Hepatocyte (in vitro differentiated cells): ENCODE measurements around the gene DMD. TPM values are rescaled to one million over a fixed set of nuclear protein-coding genes. Genes with fewer than 3 reads are reported as not detected.
A peak's percentile ranks its signal among the peaks of the same experiment; 100 is the strongest.

Experiments
- DNase-seq: peaks from one replicate; pipeline ENCODE4 v3.0.0-alpha.2; 2016; ENCODE audit warnings: low spot score
- H2AFZ ChIP-seq: fragments of 200-600 bp; sonication (generic); 2 replicates; pipeline ENCODE4 v1.6.0; 2016; ENCODE audit warnings: antibody characterized with exemption, mild to moderate bottlenecking
- H3K27ac ChIP-seq: fragments of 200-600 bp; sonication (generic); 2 replicates; pipeline ENCODE4 v1.5.1; 2016; ENCODE audit warnings: mild to moderate bottlenecking
- H3K27me3 ChIP-seq: fragments of 200-600 bp; sonication (generic); 2 replicates; pipeline ENCODE4 v1.6.1; 2016
- H3K36me3 ChIP-seq: fragments of 200-600 bp; sonication (generic); replicated peaks from 2 replicates; pipeline ENCODE4 v1.5.1; 2016; ENCODE audit warnings: low read depth; ENCODE audit not compliant: insufficient read depth
- H3K4me1 ChIP-seq: fragments of 200-600 bp; sonication (generic); 2 replicates; pipeline ENCODE4 v1.5.1; 2016; ENCODE audit warnings: mild to moderate bottlenecking, moderate library complexity; ENCODE audit not compliant: insufficient read depth
- H3K4me2 ChIP-seq: fragments of 200-600 bp; sonication (generic); 2 replicates; pipeline ENCODE4 v1.6.0; 2016
- H3K4me3 ChIP-seq: fragments of 200-600 bp; sonication (generic); 2 replicates; pipeline ENCODE4 v1.5.1; 2016; ENCODE audit warnings: mild to moderate bottlenecking
- H3K79me2 ChIP-seq: fragments of 200-600 bp; sonication (generic); 2 replicates; pipeline ENCODE4 v1.6.0; 2017; ENCODE audit warnings: mild to moderate bottlenecking
- H3K9me2 ChIP-seq: fragments of 200-600 bp; sonication (generic); replicated peaks from 2 replicates; pipeline ENCODE4 v1.6.0; 2017; ENCODE audit warnings: mild to moderate bottlenecking; ENCODE audit not compliant: insufficient read depth
- H3K9me3 ChIP-seq: fragments of 200-600 bp; sonication (generic); 2 replicates; pipeline ENCODE4 v1.5.1; 2016; ENCODE audit warnings: low read depth, mild to moderate bottlenecking
- H4K20me1 ChIP-seq: fragments of 200-600 bp; sonication (generic); 2 replicates; pipeline ENCODE4 v1.6.0; 2016; ENCODE audit warnings: mild to moderate bottlenecking; ENCODE audit not compliant: insufficient read depth, poor library complexity, severe bottlenecking
- EZH2 ChIP-seq: fragments of 200-600 bp; sonication (generic); IDR thresholded peaks from 2 replicates; pipeline ENCODE4 v1.6.1; 2016; ENCODE audit warnings: antibody characterized with exemption, mild to moderate bottlenecking, borderline replicate concordance
- EZH2phosphoT487 ChIP-seq: fragments of 200-600 bp; sonication (generic); IDR thresholded peaks from one replicate; pipeline ENCODE4 v1.6.1; 2018; ENCODE audit warnings: antibody characterized with exemption, mild to moderate bottlenecking, low read depth, moderate library complexity; ENCODE audit not compliant: unreplicated experiment, severe bottlenecking
- WGBS: methylation state at CpG from one replicate; pipeline ENCODE4 v1.1.6; 2016; ENCODE audit warnings: low lambda C conversion rate; ENCODE audit errors: missing lambda C conversion rate; 5-methylcytosine and 5-hydroxymethylcytosine counted together
- polyA plus RNA-seq: library from polyadenylated mRNA; unstranded; fragments of >200 nt; fragmentation: Nextera tagmentation; extraction: Ambion mirVana; gene quantifications from 2 replicates; pipeline ENCODE4 v1.2.1, GENCODE V29; 2016
- total RNA-seq: library from RNA; depleted of rRNA; stranded (reverse); fragments of >200 nt; gene quantifications from 2 replicates; pipeline ENCODE4 v1.2.3, GENCODE V29; 2014
- TF ChIP-seq, protein P1 (sequence below): fragments of 200-600 bp; sonication (generic); IDR thresholded peaks from 2 replicates; pipeline ENCODE4 v1.5.1; 2016; ENCODE audit warnings: antibody characterized with exemption, mild to moderate bottlenecking; ENCODE audit not compliant: poor library complexity

Gene DMD
- total and polyA plus RNA-seq, 2 experiments from 2014 or later = 14.2 to 27.8 TPM

- WGBS = 55% methylated on average over 2 of the region's 2 CpGs
- no peak for DNase-seq
- no peaks in the 10 kb centered on the region for H3K79me2 ChIP-seq
- no peaks in the 10 kb centered on the region for H3K9me2 ChIP-seq
- H2AFZ ChIP-seq = no peak overlapping the region
- H3K36me3 ChIP-seq = no peaks in the 10 kb centered on the region
- H3K4me2 ChIP-seq = no peak overlapping the region
- no peaks in the 10 kb centered on the region for H3K27me3 ChIP-seq
- no peaks in the 10 kb centered on the region for H3K4me1 ChIP-seq
- H3K4me3 ChIP-seq = no peak overlapping the region
- H4K20me1 ChIP-seq = no peaks in the 10 kb centered on the region
- TF ChIP-seq, protein P1, sequence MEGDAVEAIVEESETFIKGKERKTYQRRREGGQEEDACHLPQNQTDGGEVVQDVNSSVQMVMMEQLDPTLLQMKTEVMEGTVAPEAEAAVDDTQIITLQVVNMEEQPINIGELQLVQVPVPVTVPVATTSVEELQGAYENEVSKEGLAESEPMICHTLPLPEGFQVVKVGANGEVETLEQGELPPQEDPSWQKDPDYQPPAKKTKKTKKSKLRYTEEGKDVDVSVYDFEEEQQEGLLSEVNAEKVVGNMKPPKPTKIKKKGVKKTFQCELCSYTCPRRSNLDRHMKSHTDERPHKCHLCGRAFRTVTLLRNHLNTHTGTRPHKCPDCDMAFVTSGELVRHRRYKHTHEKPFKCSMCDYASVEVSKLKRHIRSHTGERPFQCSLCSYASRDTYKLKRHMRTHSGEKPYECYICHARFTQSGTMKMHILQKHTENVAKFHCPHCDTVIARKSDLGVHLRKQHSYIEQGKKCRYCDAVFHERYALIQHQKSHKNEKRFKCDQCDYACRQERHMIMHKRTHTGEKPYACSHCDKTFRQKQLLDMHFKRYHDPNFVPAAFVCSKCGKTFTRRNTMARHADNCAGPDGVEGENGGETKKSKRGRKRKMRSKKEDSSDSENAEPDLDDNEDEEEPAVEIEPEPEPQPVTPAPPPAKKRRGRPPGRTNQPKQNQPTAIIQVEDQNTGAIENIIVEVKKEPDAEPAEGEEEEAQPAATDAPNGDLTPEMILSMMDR = no peak
- TF ChIP-seq EZH2phosphoT487 (no peak), EZH2 (no peak)
- H3K9me3 ChIP-seq = no peaks in the 10 kb centered on the region
- H3K27ac ChIP-seq = no peak overlapping the region
These were observed 1500.2 kb downstream of the DMD start for GRCh38 chrX:31711166-31711565.

- H2AFZ ChIP-seq = no peak overlapping the region
- TF ChIP-seq EZH2phosphoT487 = no peak
- no peak for TF ChIP-seq EZH2
- TF ChIP-seq, protein P1 = no peak
These were observed 1503.2 kb downstream of the DMD start for GRCh38 chrX:31708116-31708515.

GRCh38 chrX:31706466-31706865 lies 1504.9 kb downstream of the DMD start:
- Histone ChIP-seq H3K4me3 (no peak overlapping the region), H3K4me2 (no peak overlapping the region), H3K9me3 (no peaks in the 10 kb centered on the region), H3K27me3 (no peaks in the 10 kb centered on the region), H4K20me1 (no peaks in the 10 kb centered on the region), H3K36me3 (no peaks in the 10 kb centered on the region), H3K79me2 (no peaks in the 10 kb centered on the region), H2AFZ (no peak overlapping the region), H3K4me1 (no peaks in the 10 kb centered on the region), H3K9me2 (no peaks in the 10 kb centered on the region), H3K27ac (no peak overlapping the region)
- DNase-seq = peak; percentile 4
- TF ChIP-seq, protein P1 = no peak
- TF ChIP-seq EZH2phosphoT487 (no peak), EZH2 (no peak)
- WGBS = 78% methylated on average over 4 of the region's 4 CpGs

More at GRCh38 chrX:31708116-31708515, 1503.2 kb downstream of the DMD start:
- Histone ChIP-seq H3K4me1 (no peaks in the 10 kb centered on the region), H3K27me3 (no peaks in the 10 kb centered on the region), H3K27ac (no peak overlapping the region), H3K4me3 (no peak overlapping the region), H3K36me3 (no peaks in the 10 kb centered on the region), H3K4me2 (no peak overlapping the region), H4K20me1 (no peaks in the 10 kb centered on the region), H3K9me3 (no peaks in the 10 kb centered on the region), H3K79me2 (no peaks in the 10 kb centered on the region), H3K9me2 (no peaks in the 10 kb centered on the region)
- no peak for DNase-seq
- 43% methylated on average over 2 of the region's 2 CpGs for WGBS

- no peak overlapping the region for H3K27ac ChIP-seq
These were observed 1505.5 kb downstream of the DMD start for GRCh38 chrX:31705816-31706215.

More at GRCh38 chrX:31705816-31706215, 1505.5 kb downstream of the DMD start:
- DNase-seq = no peak
- TF ChIP-seq, protein P1 = no peak
- TF ChIP-seq EZH2phosphoT487 = no peak
- no peak for TF ChIP-seq EZH2
- Histone ChIP-seq H3K9me2 (no peaks in the 10 kb centered on the region), H2AFZ (no peak overlapping the region), H3K27me3 (no peaks in the 10 kb centered on the region), H3K79me2 (no peaks in the 10 kb centered on the region), H4K20me1 (no peaks in the 10 kb centered on the region), H3K4me1 (no peaks in the 10 kb centered on the region), H3K4me3 (no peak overlapping the region), H3K9me3 (no peaks in the 10 kb centered on the region), H3K4me2 (no peak overlapping the region), H3K36me3 (no peaks in the 10 kb centered on the region)
- WGBS = 76% methylated on average over 1 of the region's 1 CpG
